ENCODE results near the gene ATF6.

- TF ChIP-seq ELF4 (IDR thresholded peaks at IDR 0.05) (no peak), FOXA1 (IDR thresholded peaks at IDR 0.05) (no peak), SUZ12 (IDR thresholded peaks at IDR 0.05) (no peak), LEF1 (IDR thresholded peaks at IDR 0.05; ENCODE audit: borderline replicate concordance) (no peak), ARNT (IDR thresholded peaks at IDR 0.05) (no peak), L3MBTL2 (conservative IDR thresholded peaks at IDR 0.05) (no peak)
Observed at GRCh38 chr1:161944381-161944780, 178.3 kb downstream of the ATF6 start.

Measured in HEK293T (cell line).